Cortex of kidney (tissue), 1 donor: ENCODE data around the gene MYO16.

Source experiments
- DNase-seq: peaks from one replicate; lab custom pipeline; 2025; lab: John Stamatoyannopoulos, UW

Gene MYO16

GRCh38 chr13:109243311-109243951, 614.0 kb downstream of the MYO16 start:
- DNase-seq, result no peak

GRCh38 chr13:109244566-109244965, 615.2 kb downstream of the MYO16 start:
- no peak for DNase-seq

DNA sequence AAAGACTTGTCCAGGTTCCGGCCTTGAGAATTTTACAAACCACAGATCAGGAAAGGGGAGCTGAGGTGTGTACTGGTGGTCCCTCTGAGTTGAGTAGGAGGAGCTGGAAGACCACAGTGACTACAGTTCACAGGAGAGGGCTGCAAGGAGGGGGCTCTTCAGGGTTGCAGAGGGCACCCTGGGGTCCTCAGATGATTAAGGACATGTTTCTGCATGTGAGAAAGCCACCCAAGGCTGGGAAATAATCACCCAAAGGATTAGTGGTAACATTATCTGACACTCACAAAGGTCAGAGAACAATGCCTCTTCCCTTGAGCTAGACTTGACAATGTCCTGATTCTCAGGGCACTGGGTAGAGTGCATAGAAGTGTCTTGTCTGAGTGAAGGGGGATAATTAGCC, 616.6 kb downstream of the MYO16 start:
- DNase-seq, result no peak

DNA sequence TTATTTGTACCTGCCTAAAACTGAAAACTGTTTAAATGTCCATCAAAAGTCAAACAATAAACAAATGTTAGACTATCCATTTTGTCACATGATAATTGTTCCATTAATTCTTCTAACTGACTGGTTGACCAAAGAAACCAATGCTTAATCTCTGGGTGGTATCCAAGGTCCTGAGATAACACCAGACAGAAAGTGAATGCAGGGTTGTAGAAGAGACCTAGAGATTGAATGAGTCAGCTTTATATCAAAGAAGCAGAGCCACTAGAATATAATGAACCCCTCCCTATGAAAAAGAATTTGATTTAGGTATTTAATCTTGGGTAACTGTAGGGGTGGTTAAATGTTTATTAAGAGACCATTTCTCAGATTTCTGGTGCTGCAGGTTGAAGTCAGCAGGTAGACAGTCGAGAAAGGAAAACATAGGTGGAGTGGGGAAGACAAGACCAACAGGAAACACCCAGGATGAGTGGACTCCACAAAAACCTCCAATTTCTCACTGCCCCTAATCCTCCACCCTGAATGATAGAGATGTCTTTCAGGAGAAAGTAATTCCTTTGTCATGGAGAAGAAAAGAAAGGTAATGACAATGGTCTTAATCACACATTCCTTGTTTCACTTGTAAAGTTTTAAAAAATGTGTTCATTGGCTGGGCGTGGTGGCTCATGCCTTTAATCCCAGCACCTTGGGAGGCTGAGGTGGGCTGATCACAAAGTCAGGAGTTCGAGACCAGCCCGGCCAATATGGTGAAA, 620.5 kb downstream of the MYO16 start:
- DNase-seq, result no peak

- no peak for DNase-seq
These were observed 622.5 kb downstream of the MYO16 start for GRCh38 chr13:109251956-109252355.

DNA sequence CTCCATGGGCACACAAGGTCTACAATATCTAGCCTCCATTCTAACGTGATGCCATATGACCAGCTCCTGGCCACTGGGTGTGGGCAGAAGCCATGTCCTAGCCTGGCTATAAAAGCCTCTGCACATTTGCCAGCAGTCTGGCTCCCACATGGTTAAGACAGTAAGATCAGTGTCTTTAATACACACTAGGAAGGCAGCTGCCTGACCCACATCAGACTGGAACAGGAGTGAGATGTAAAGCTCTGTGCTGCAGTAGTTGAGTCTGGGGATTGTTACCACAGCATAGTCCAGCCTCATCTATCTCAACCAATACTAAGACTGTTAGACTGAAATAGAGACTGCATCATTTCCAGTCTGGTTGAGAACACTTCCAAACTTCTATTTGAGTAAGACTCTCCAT, 623.9 kb downstream of the MYO16 start:
- no peak for DNase-seq

- DNase-seq, result no peak
These were observed 624.9 kb downstream of the MYO16 start for GRCh38 chr13:109254274-109254673.

- DNase-seq, result no peak
These were observed 625.9 kb downstream of the MYO16 start for GRCh38 chr13:109255141-109255856.

- no peak for DNase-seq
These were observed 627.7 kb downstream of the MYO16 start for GRCh38 chr13:109256866-109257760.
